Brain microvascular endothelial cell (primary cell): ENCODE measurements around the gene KIRREL3.

ENCODE experiments used
- DNase-seq: peaks from one replicate; pipeline ENCODE4 v3.0.0-alpha.2; 2020
- H3K27ac ChIP-seq: fragments of 250-450 bp; sonication (Bioruptor Pico); 2 replicates; pipeline ENCODE4 v1.5.1; 2020; ENCODE audit warnings: mild to moderate bottlenecking, moderate library complexity
- H3K27me3 ChIP-seq: fragments of 250-450 bp; sonication (Bioruptor Pico); replicated peaks from 2 replicates; pipeline ENCODE4 v1.5.1; 2020; ENCODE audit warnings: mild to moderate bottlenecking
- H3K36me3 ChIP-seq: fragments of 250-450 bp; sonication (Bioruptor Pico); replicated peaks from 2 replicates; pipeline ENCODE4 v1.5.1; 2020; ENCODE audit warnings: mild to moderate bottlenecking
- H3K4me3 ChIP-seq: 2 replicates; pipeline ENCODE4 v1.5.1; 2011; ENCODE audit warnings: low read depth, mild to moderate bottlenecking, control low read depth, low read length, moderate library complexity
- in situ Hi-C: cut with HindIII; loops from 2 replicates; pipeline ENCODE4 v1.10.0; 2017; ENCODE audit warnings: low sequenced_read_pairs, low pct_ligation_motif_present
- TF ChIP-seq, protein P1 (sequence below): IDR thresholded peaks from 2 replicates; pipeline ENCODE4 v1.5.1; 2011; ENCODE audit warnings: low read depth, mild to moderate bottlenecking, moderate library complexity, low read length, control low read depth, inconsistent platforms; ENCODE audit errors: missing control alignments

KIRREL3 gene

DNA sequence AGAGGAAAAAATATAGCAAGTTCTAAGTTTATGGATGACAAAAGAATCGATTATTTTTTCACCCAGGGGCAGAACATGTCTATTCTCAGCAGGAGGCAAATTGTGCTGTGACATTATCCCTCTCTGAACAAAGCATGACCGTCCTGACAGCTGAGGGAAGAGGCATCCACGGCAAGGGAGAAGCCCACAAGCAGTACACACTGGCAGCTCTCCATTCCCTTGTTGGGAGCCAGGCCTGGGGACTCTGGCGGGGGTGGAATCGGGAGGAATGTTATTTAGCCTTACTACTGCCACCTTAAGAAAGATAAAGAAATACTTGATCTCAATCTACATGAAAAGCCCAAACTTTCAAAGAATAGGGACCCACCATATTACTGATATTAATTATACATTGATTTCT, 3.4 kb downstream of the KIRREL3 start:
- Histone ChIP-seq H3K4me3 (no peak overlapping the region), H3K36me3 (no peaks in the 10 kb centered on the region), H3K27ac (no peak overlapping the region), H3K27me3 (peaks cover 4% of the 10 kb centered on the region)
- in situ Hi-C loops, result no loop called here
- DNase-seq, result no peak
- TF ChIP-seq, protein P1, sequence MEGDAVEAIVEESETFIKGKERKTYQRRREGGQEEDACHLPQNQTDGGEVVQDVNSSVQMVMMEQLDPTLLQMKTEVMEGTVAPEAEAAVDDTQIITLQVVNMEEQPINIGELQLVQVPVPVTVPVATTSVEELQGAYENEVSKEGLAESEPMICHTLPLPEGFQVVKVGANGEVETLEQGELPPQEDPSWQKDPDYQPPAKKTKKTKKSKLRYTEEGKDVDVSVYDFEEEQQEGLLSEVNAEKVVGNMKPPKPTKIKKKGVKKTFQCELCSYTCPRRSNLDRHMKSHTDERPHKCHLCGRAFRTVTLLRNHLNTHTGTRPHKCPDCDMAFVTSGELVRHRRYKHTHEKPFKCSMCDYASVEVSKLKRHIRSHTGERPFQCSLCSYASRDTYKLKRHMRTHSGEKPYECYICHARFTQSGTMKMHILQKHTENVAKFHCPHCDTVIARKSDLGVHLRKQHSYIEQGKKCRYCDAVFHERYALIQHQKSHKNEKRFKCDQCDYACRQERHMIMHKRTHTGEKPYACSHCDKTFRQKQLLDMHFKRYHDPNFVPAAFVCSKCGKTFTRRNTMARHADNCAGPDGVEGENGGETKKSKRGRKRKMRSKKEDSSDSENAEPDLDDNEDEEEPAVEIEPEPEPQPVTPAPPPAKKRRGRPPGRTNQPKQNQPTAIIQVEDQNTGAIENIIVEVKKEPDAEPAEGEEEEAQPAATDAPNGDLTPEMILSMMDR, result no peak

GRCh38 chr11:126996036-126996804, 4.3 kb downstream of the KIRREL3 start:
- Histone ChIP-seq H3K27me3 (peaks cover 4% of the 10 kb centered on the region), H3K4me3 (no peak overlapping the region), H3K36me3 (no peaks in the 10 kb centered on the region), H3K27ac (no peak overlapping the region)
- TF ChIP-seq, protein P1, result no peak
- in situ Hi-C loops, result no loop called here
- DNase-seq, result no peak

- TF ChIP-seq, protein P1, result no peak
- Histone ChIP-seq H3K4me3 (no peak overlapping the region), H3K36me3 (no peaks in the 10 kb centered on the region), H3K27me3 (no peaks in the 10 kb centered on the region), H3K27ac (peak overlapping the region; percentile 97)
- in situ Hi-C loops, result no loop called here
- no peak for DNase-seq
These were observed 7.0 kb downstream of the KIRREL3 start for GRCh38 chr11:126993599-126993998.

DNA sequence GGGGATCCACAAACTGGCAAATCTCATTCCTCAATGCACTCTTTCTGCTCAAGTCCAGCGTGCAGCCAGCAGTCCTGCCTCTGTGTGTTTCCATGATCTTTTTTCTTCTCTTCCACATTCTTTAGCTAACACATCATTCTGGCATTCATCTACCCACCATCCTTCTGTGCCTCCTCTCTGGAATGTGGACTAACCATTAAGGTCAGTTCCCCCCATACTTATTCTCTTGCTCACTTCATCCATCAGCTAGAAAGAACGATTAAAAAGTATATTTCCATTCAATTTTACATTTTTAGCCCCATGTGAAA, 7.8 kb downstream of the KIRREL3 start:
- Histone ChIP-seq H3K4me3 (peak overlapping the region; percentile 24), H3K36me3 (no peaks in the 10 kb centered on the region), H3K27me3 (no peaks in the 10 kb centered on the region), H3K27ac (peak overlapping the region; percentile 97)
- TF ChIP-seq, protein P1, result no peak
- in situ Hi-C loops, result no loop called here
- peak; percentile 68 for DNase-seq

DNA sequence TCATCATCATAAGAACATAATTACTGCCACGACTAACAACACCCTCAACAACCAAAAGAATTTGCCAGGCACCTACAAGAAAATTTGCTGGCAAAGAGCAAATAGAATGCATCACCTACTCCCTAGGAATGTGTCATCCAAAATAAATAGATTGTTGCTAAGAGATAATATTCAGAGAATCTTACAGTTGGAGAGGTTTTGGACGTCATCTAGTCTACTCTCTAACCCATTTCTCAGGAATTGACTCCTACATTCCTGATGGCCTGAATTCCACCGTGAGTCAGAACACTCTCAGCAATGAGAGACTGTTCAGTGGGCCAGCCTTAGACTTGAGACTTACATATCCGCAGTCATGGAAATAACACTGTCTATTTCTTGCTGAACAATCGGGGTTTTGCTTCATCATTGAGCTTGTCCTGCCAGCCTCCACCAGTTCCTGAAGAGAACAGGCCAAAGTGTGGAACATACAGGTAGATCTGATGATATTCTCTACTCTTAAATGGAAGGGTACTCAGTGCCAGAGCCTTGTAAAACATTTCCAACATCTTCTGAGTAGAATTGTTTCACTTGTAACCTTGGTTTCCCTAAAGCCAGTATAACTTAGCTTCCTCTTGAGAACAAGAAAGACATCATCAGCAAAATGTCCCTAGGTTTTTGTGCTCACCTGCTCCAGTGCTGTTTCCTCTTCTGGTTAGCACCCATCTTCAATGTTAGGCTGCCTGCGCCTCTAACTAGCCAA, 8.3 kb downstream of the KIRREL3 start:
- TF ChIP-seq, protein P1, result no peak
- peak overlapping the region; percentile 24 for H3K4me3 ChIP-seq
- peak overlapping the region; percentile 97 for H3K27ac ChIP-seq
- DNase-seq, result peak; percentile 93
- no peaks in the 10 kb centered on the region for H3K27me3 ChIP-seq
- in situ Hi-C loops, result no loop called here
- no peaks in the 10 kb centered on the region for H3K36me3 ChIP-seq
